ENCODE data around the gene FARS2. TPM values are rescaled to one million over a fixed set of nuclear protein-coding genes. Genes with fewer than 3 reads are reported as not detected.

Gene FARS2
- total RNA-seq, 1 donor from 2014 or later: 18.3 TPM

- H3K27ac ChIP-seq: no peak overlapping the region
- DNase-seq: no peak
- intact Hi-C loops (cut with DNase I): no loop called here
- ATAC-seq: no peak
- no peak for TF ChIP-seq CTCF (IDR thresholded peaks at IDR 0.05)
- H3K4me3 ChIP-seq: no peak overlapping the region
- no peaks in the 10 kb centered on the region for H3K9me3 ChIP-seq
- H3K27me3 ChIP-seq: no peaks in the 10 kb centered on the region
- no peaks in the 10 kb centered on the region for H3K36me3 ChIP-seq
- H3K4me1 ChIP-seq: no peaks in the 10 kb centered on the region
Measured at GRCh38 chr6:5499644-5500306, 238.5 kb downstream of the FARS2 start.

GRCh38 chr6:5501837-5502236 is 240.5 kb downstream of the FARS2 start:
- H3K36me3 ChIP-seq: no peaks in the 10 kb centered on the region
- intact Hi-C loops (cut with DNase I): no loop called here
- TF ChIP-seq CTCF (IDR thresholded peaks at IDR 0.05): no peak
- no peak overlapping the region for H3K27ac ChIP-seq
- ATAC-seq (peak; percentile 79), DNase-seq (no peak)
- H3K4me1 ChIP-seq: no peaks in the 10 kb centered on the region
- H3K27me3 ChIP-seq: no peaks in the 10 kb centered on the region
- H3K9me3 ChIP-seq: no peaks in the 10 kb centered on the region
- no peak overlapping the region for H3K4me3 ChIP-seq

GRCh38 chr6:5504078-5504477 is 242.8 kb downstream of the FARS2 start:
- DNase-seq: no peak
- no peak overlapping the region for H3K4me3 ChIP-seq
- no peak overlapping the region for H3K27ac ChIP-seq
- intact Hi-C loops (cut with DNase I): no loop called here
- TF ChIP-seq CTCF (IDR thresholded peaks at IDR 0.05): no peak
- H3K9me3 ChIP-seq: no peaks in the 10 kb centered on the region
- no peaks in the 10 kb centered on the region for H3K4me1 ChIP-seq
- ATAC-seq: no peak
- H3K27me3 ChIP-seq: no peaks in the 10 kb centered on the region
- H3K36me3 ChIP-seq: no peaks in the 10 kb centered on the region

- ATAC-seq (no peak), DNase-seq (no peak)
- H3K4me3 ChIP-seq: no peak overlapping the region
- no peaks in the 10 kb centered on the region for H3K36me3 ChIP-seq
- intact Hi-C loops (cut with DNase I): no loop called here
- no peak for TF ChIP-seq CTCF (IDR thresholded peaks at IDR 0.05)
- no peaks in the 10 kb centered on the region for H3K4me1 ChIP-seq
- no peak overlapping the region for H3K27ac ChIP-seq
- no peaks in the 10 kb centered on the region for H3K27me3 ChIP-seq
- no peaks in the 10 kb centered on the region for H3K9me3 ChIP-seq
Measured at GRCh38 chr6:5506149-5506548, 244.8 kb downstream of the FARS2 start.

GRCh38 chr6:5506597-5506996 is 245.3 kb downstream of the FARS2 start:
- intact Hi-C loops (cut with DNase I): no loop called here
- Histone ChIP-seq H3K4me3 (no peak overlapping the region), H3K9me3 (no peaks in the 10 kb centered on the region), H3K36me3 (no peaks in the 10 kb centered on the region), H3K27me3 (no peaks in the 10 kb centered on the region), H3K4me1 (no peaks in the 10 kb centered on the region), H3K27ac (no peak overlapping the region)
- DNase-seq (no peak), ATAC-seq (no peak)
- TF ChIP-seq CTCF (IDR thresholded peaks at IDR 0.05): no peak

All from upper lobe of right lung (tissue), 1 donor.